ENCODE measurements around the gene PCDHGB1. TPM values are rescaled to one million over a fixed set of nuclear protein-coding genes. Genes with fewer than 3 reads are reported as not detected.
"Not testable (repeated sequence)": the region's sequence is repeated elsewhere in the genome, so short reads cannot be mapped to it uniquely, and the experiment has no call there.

PCDHGB1 gene
- total RNA-seq, 2 donors from 2014 or later: 3.9 to 6.5 TPM

- TF ChIP-seq POLR2AphosphoS5 (IDR thresholded peaks at IDR 0.05) (no peak), POLR2A (IDR thresholded peaks at IDR 0.05) (no peak), CTCF (IDR thresholded peaks at IDR 0.05) (peak in 1 of 4 experiments; percentile 21)
- no peak for DNase-seq (ENCODE audit: low spot score)
- Histone ChIP-seq H3K9me3 (no peaks in the 10 kb centered on the region), H3K4me1 (replicated peaks) (no peaks in the 10 kb centered on the region), H3K4me3 (no peak within 1 kb of the TSS), H3K36me3 (no peaks in the 10 kb centered on the region), H3K27ac (no peak within 1 kb of the TSS), H3K27me3 (replicated peaks; ENCODE audit: insufficient read depth) (peaks cover 8% of the 10 kb centered on the region)
- WGBS: 17% methylated on average over 32 of the region's 32 CpGs
- intact Hi-C loops (cut with DNase I): no loop called here
Observed at GRCh38 chr5:141369994-141370848, 20.3 kb downstream of the PCDHGB1 start, which contains the start of gene PCDHGB3. PCDHGB3 (plus strand) TSS chr5:141370242; CDS start chr5:141370395, 153 bp downstream.

- Histone ChIP-seq H3K27ac (no peak overlapping the region), H3K9me3 (no peaks in the 10 kb centered on the region), H3K4me1 (replicated peaks) (no peaks in the 10 kb centered on the region), H3K36me3 (no peaks in the 10 kb centered on the region), H3K27me3 (replicated peaks; ENCODE audit: insufficient read depth) (peaks cover 4% of the 10 kb centered on the region), H3K4me3 (no peak overlapping the region)
- TF ChIP-seq CTCF (IDR thresholded peaks at IDR 0.05) (no peak), POLR2A (IDR thresholded peaks at IDR 0.05) (no peak), POLR2AphosphoS5 (IDR thresholded peaks at IDR 0.05) (no peak)
- DNase-seq (ENCODE audit: low spot score): no peak
- 18% methylated on average over 41 of the region's 69 CpGs for WGBS
- intact Hi-C loops (cut with DNase I): no loop called here
Observed at GRCh38 chr5:141371572-141372475, 21.9 kb downstream of the PCDHGB1 start.

GRCh38 chr5:141373673-141374317 is 23.9 kb downstream of the PCDHGB1 start, which contains the start of gene PCDHGA6:
PCDHGA6 (plus strand) TSS chr5:141373891; CDS start chr5:141374084, 193 bp downstream.
- Histone ChIP-seq H3K9me3 (no peaks in the 10 kb centered on the region), H3K36me3 (no peaks in the 10 kb centered on the region), H3K27me3 (replicated peaks; ENCODE audit: insufficient read depth) (peaks cover 4% of the 10 kb centered on the region), H3K4me3 (no peak within 1 kb of the TSS), H3K27ac (no peak within 1 kb of the TSS), H3K4me1 (replicated peaks) (no peaks in the 10 kb centered on the region)
- intact Hi-C loops (cut with DNase I): no loop called here
- TF ChIP-seq POLR2AphosphoS5 (IDR thresholded peaks at IDR 0.05) (no peak), CTCF (IDR thresholded peaks at IDR 0.05) (peak in 2 of 4 experiments; percentile 10 to 17), POLR2A (IDR thresholded peaks at IDR 0.05) (no peak)
- 13% methylated on average over 27 of the region's 27 CpGs for WGBS
- DNase-seq (ENCODE audit: low spot score): no peak

- Histone ChIP-seq H3K27me3 (replicated peaks; ENCODE audit: insufficient read depth) (peaks cover 4% of the 10 kb centered on the region), H3K36me3 (no peaks in the 10 kb centered on the region), H3K4me3 (no peak overlapping the region), H3K4me1 (replicated peaks) (no peaks in the 10 kb centered on the region), H3K9me3 (no peaks in the 10 kb centered on the region), H3K27ac (no peak overlapping the region)
- DNase-seq (ENCODE audit: low spot score): no peak
- 39% methylated on average over 14 of the region's 14 CpGs for WGBS
- no peak for TF ChIP-seq POLR2A (IDR thresholded peaks at IDR 0.05)
- TF ChIP-seq POLR2AphosphoS5 (IDR thresholded peaks at IDR 0.05): no peak
- no peak for TF ChIP-seq CTCF (IDR thresholded peaks at IDR 0.05)
- intact Hi-C loops (cut with DNase I): no loop called here
Observed at GRCh38 chr5:141374627-141375026, 24.7 kb downstream of the PCDHGB1 start.

GRCh38 chr5:141375444-141376155 is 25.7 kb downstream of the PCDHGB1 start:
- H3K9me3 ChIP-seq: not testable (repeated sequence)

More at GRCh38 chr5:141375444-141376155, 25.7 kb downstream of the PCDHGB1 start:
- WGBS: 29% methylated on average over 8 of the region's 48 CpGs
- H3K27ac ChIP-seq; H3K4me3 ChIP-seq; H3K4me1 ChIP-seq (replicated peaks); DNase-seq (ENCODE audit: low spot score); H3K36me3 ChIP-seq; intact Hi-C loops (cut with DNase I); H3K27me3 ChIP-seq (replicated peaks; ENCODE audit: insufficient read depth): not testable (repeated sequence)
